ENCODE measurements around the gene AIF1L.

Gene AIF1L
- total RNA-seq = 0.10 to 0.22 reads per million in 2 donors

GRCh38 chr9:131096269-131097125 lies at the start of gene AIF1L:
TSS of gene AIF1L (plus strand) at chr9:131096531. CDS start at chr9:131096630, 99 bp downstream.
- no peak for DNase-seq

- no peak for DNase-seq
These were observed 49.6 kb upstream of the AIF1L start for GRCh38 chr9:131046581-131047202.

GRCh38 chr9:131048332-131048731 lies 48.0 kb upstream of the AIF1L start:
- no peak for DNase-seq

GRCh38 chr9:131048820-131049219 lies 47.5 kb upstream of the AIF1L start:
- DNase-seq = no peak

- no peak for DNase-seq
These were observed 46.3 kb upstream of the AIF1L start for GRCh38 chr9:131049829-131050715.

- no peak for DNase-seq
These were observed 45.5 kb upstream of the AIF1L start for GRCh38 chr9:131050831-131051230.

GRCh38 chr9:131051592-131052517 lies 44.5 kb upstream of the AIF1L start:
- DNase-seq = no peak

GRCh38 chr9:131053896-131054295 lies 42.4 kb upstream of the AIF1L start:
- DNase-seq = no peak

GRCh38 chr9:131056781-131057506 lies 39.4 kb upstream of the AIF1L start:
- no peak for DNase-seq

GRCh38 chr9:131060900-131061630 lies 35.3 kb upstream of the AIF1L start:
- DNase-seq = no peak

GRCh38 chr9:131062969-131063368 lies 33.4 kb upstream of the AIF1L start:
- DNase-seq = no peak

- no peak for DNase-seq
These were observed 30.7 kb upstream of the AIF1L start for GRCh38 chr9:131065599-131065998.

GRCh38 chr9:131067625-131068024 lies 28.7 kb upstream of the AIF1L start:
- no peak for DNase-seq

GRCh38 chr9:131068076-131068816 lies 28.1 kb upstream of the AIF1L start:
- no peak for DNase-seq

- DNase-seq = no peak
These were observed 26.6 kb upstream of the AIF1L start for GRCh38 chr9:131069699-131070098.

- DNase-seq = no peak
These were observed 24.0 kb upstream of the AIF1L start for GRCh38 chr9:131072107-131072870.

GRCh38 chr9:131072871-131073237 lies 23.5 kb upstream of the AIF1L start:
- no peak for DNase-seq

GRCh38 chr9:131076347-131077195 lies 19.8 kb upstream of the AIF1L start:
- DNase-seq = no peak
